GM12873 (cell line): ENCODE measurements around the gene GPRC5A.

Experiments used
- TF ChIP-seq, protein P1 (sequence below): IDR thresholded peaks from 2 replicates; pipeline ENCODE4 v1.5.1; 2012; ENCODE audit warnings: low read depth, mild to moderate bottlenecking, moderate library complexity, low read length, control low read depth; ENCODE audit not compliant: insufficient read depth; ENCODE audit errors: missing control alignments

Gene GPRC5A

GRCh38 chr12:12927211-12928079, 36.1 kb downstream of the GPRC5A start:
- TF ChIP-seq, protein P1, sequence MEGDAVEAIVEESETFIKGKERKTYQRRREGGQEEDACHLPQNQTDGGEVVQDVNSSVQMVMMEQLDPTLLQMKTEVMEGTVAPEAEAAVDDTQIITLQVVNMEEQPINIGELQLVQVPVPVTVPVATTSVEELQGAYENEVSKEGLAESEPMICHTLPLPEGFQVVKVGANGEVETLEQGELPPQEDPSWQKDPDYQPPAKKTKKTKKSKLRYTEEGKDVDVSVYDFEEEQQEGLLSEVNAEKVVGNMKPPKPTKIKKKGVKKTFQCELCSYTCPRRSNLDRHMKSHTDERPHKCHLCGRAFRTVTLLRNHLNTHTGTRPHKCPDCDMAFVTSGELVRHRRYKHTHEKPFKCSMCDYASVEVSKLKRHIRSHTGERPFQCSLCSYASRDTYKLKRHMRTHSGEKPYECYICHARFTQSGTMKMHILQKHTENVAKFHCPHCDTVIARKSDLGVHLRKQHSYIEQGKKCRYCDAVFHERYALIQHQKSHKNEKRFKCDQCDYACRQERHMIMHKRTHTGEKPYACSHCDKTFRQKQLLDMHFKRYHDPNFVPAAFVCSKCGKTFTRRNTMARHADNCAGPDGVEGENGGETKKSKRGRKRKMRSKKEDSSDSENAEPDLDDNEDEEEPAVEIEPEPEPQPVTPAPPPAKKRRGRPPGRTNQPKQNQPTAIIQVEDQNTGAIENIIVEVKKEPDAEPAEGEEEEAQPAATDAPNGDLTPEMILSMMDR = no peak

- TF ChIP-seq, protein P1 = no peak
Measured at GRCh38 chr12:12929696-12930095, 38.3 kb downstream of the GPRC5A start.

GRCh38 chr12:12930633-12931219, 39.4 kb downstream of the GPRC5A start:
- TF ChIP-seq, protein P1 = no peak

DNA sequence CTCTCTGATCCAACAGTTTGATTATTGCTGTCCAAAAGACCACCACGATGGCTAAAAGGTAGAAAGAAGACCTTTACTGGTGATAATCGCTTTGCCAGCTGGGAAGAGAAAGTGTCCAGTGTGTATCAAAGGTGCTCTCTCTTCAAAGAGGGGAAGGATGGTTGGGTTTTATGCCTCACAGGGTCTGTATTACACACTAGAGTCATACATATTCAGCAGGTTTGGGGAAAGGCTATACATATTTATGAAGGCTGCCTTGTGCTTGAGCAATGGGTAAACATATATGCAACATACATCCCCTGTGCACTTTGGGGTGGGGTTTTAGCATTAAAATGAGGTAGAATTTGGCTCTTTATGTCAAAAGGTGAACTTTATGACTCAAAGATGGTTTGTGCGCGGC, 42.4 kb downstream of the GPRC5A start:
- TF ChIP-seq, protein P1 = no peak

GRCh38 chr12:12934556-12934955, 43.2 kb downstream of the GPRC5A start:
- TF ChIP-seq, protein P1 = no peak

DNA sequence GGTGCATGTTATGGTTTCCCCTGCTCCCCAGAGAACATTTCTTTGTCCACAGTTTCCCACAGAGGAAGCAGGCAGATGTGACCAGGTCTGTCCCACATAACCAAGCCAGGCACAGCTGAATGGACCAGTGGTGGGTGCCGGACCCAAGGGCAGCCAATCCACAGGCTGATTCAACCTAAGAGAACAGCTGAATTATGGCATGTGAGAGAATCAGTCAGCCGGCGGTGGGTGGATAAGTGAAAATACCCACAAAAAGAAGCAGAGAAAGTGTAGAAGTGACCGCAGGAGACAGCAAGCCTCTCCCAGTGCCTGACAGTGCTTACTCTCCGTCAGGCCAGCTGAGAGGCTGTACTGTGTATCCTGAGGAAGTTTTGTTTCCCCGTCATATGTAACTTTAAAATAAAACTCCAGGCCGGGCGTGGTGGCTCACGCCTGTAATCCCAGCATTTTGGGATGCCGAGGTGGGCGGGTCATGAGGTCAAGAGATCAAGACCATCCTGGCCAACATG, 45.7 kb downstream of the GPRC5A start:
- TF ChIP-seq, protein P1 = no peak

GRCh38 chr12:12938541-12938940, 47.2 kb downstream of the GPRC5A start:
- TF ChIP-seq, protein P1 = no peak
